Posterior cingulate gyrus (tissue), 11 donors: ENCODE data around the gene ANKRD55.
"Not testable (repeated sequence)": the region's sequence is repeated elsewhere in the genome, so short reads cannot be mapped to it uniquely, and the experiment has no call there.

Experiments used
- DNase-seq, 10 donors: peaks; one replicate each; pipeline versions ENCODE4 v3.0.0 to v3.0.0-alpha.2; 2020 to 2021; ENCODE audit warnings: mixed read lengths in 3 of 10
- intact Hi-C: fragments of 100-400 bp; cut with DNase I; formaldehyde crosslinking; loops from one replicate; pipeline ENCODE4 v1.15.1; 2023

Gene ANKRD55

DNA sequence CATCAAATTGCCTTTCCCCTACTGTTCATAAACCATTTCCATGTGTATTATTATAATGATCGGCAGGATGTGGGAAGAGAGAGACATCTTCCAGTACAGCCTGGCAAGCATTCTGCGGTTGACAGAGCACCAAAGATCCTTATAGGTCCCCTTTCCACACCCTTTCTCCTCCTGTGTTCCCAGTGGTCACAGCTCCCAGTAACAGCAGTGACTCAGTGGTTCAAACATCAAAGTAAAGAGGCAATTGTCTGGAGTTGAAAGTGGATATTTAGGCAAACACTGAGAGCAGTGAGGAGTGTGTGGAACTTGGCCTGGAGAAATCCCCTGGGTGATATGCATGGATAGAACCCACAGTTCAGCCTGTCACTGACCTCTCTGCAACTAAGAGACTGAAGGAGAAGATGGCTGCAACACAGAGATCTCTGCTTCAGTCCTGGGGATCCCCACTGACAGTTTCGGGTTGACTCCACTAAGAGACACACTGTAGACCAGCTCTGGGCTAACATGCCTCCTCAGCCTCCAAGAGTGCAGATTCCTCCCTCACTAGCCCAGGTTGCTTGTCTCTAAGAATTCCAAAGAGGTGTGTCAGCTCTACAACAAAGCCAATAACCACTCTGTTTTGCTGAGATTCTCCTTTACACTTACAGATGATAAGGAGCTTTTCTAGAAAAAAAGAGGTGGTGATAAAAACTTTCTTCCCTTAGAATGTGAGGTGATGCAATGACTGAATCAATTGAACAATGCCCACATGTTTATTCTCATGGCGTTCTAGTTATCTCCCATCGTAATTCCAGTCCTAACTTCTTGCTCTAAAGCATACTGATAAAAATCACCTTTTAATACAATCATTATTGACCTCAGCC, 143.9 kb downstream of the ANKRD55 start:
- DNase-seq, result no peak
- intact Hi-C loops, result no loop called here

DNA sequence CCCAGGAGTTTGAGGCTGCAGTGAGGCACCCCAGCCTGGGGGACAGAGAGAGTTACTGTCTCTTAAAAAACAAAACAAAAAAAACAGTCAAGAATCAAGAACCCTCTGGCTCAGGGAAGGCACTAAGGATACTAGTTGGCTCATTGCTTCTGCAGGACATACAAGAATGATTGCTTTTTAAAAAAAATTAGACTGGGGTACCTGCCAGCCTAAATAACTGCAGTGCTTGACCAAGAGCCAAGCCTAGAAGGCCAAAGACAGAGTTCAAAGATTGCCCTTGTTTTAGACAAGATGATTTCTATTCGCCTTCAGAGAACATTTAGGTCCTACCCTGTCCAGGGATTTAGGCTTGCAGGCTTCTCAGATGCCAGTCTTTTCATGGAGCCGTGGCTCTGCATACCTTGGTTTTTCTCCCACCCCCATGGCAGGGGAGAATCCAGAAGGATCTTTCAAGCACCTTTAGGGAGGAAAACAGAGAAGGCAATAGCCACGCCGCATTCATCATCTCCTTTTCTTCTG, 144.6 kb downstream of the ANKRD55 start:
- DNase-seq, result no peak
- intact Hi-C loops, result no loop called here

DNA sequence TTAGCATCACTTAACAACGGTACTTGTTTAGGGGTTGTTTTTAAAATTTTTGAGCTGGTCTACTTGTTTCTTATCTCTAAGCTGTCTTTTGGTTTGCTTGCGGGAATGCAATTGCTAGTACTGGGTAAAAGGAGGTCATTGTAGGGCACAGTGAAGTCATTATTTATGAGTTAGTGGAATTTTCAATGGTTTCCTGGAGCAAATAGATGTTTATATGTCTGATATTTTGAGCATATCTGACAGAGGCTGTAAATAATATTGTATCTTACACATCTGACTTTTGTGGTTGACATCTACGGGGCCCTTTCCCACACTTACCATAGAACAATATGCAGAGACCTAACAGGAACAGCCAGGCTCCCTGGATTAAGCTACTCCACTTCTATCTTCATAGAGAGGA, 147.9 kb downstream of the ANKRD55 start:
- intact Hi-C loops, result no loop called here
- no peak for DNase-seq

DNA sequence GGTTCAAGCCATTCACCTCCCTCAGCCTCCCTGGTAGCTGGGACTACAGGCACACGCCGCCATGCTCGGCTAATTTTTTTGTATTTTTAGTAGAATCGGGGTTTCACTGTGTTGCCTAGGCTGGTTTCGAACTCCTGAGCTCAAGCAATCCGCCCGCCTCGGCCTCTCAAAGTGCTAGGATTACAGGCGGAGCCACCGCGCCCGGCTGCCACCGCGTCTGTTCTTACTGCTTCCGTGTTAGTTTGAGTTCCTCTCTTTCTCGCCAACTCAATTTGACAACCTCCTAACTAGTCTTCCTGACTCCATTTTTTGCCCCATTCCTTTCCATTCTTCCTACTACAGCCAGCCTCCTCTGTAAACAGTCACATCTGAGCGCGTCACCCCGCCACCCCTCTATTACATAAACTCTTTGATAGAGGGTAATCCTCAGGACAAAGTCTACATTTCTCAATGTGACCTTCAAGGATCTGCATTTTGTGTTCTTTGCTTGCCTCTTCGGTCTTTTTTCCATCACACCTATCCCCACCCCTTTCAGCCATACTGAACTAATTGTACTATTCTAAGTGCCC, 149.8 kb downstream of the ANKRD55 start:
- no peak for DNase-seq
- intact Hi-C loops, result no loop called here

DNA sequence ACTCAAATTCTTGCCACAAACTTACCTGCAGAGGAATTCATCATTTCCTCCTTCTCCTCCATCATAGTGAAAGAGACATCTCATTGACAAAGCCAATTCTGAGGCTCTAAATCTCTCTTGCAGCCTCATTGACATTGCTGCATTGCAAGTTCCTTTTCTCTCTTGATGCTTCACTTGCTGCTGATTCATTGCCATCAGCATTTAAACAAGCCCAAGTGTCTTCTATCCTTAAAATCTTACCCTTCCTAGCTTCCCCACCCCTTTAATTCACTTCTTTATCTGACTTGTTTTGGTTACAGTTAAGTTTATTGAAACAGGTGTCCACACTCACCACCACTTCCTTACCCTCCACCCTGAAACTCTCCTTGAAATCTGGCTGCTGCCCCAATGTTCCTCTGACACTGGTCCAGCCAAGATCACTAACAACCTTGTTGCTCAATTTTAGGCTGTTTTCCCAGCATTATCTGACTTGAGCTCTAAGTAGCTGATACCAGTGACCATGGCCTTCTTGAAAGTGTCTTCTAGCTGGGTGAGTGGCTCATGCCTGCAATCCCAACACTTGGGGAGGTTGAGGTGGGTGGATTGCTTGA, 152.0 kb downstream of the ANKRD55 start:
- intact Hi-C loops, DNase-seq: not testable (repeated sequence)

- intact Hi-C loops, result no loop called here
- DNase-seq, result no peak
Measured at GRCh38 chr5:56080375-56081052, 152.6 kb downstream of the ANKRD55 start.

GRCh38 chr5:56079157-56079500, 154.0 kb downstream of the ANKRD55 start:
- DNase-seq, intact Hi-C loops: not testable (repeated sequence)

DNA sequence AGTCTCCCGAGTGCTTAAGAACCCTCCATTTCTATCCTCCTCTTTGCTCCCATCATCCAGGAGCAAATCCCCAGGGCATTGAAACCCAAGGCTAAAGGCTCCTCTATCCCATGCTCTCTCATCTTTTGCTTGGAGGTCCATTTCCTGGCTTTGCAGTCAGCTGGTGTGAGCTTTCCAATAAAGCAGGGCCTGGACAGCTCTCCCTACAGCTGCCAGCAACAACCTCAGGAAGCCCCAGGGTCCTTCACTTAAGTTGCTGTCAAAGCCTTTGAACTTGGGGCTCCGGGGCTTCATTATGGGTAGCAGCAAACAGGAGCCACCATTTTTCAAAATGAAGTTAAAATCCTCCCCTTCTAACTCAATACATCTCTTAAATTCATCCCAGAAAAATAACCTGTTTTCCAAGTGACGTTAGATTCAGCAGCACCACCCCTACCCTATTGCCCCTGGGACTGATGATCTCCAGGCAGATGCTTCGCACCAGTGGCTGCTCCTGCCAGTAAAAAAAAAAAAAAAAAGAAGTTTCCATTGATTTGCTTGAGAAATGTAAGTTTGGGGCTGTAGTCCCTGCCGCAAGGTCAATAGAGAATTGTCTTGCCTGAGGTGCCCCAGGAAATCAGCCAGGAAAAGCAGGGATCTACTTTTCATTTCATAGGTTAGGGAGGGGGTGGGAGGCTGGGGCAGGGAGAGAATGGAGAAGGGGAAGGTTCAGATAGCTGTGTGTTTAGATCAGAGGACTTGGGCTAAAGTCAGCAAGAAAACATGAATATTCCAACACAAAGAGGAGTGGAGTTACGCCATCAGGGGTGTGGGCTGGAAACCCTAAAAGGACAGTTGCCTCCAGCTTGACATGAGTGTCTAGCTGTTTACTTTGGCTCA, 154.6 kb downstream of the ANKRD55 start:
- no peak for DNase-seq
- intact Hi-C loops, result no loop called here

DNA sequence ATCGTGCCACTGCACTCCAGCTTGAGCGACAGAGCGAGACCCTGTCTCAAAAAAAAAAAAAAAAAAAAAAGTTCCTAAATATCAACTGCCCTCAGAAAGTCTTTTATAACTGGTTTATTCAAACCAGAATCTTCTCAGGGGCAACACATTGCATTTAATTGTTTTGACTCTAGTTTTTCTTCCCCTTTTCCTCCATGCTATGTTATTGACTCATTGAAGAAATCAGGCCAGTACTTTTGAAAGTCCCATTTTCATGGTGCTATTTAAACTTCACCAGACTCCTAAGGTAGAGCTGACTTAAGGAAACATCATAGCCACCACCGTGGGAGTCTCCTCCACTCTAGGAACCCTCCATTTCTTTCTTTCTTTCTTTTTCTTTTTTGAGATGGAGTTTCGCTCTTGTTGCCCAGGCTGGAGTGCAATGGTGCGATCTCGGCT, 155.3 kb downstream of the ANKRD55 start:
- DNase-seq, result no peak
- intact Hi-C loops, result no loop called here

GRCh38 chr5:56076486-56076885, 156.6 kb downstream of the ANKRD55 start:
- intact Hi-C loops, result no loop called here
- DNase-seq, result no peak

- intact Hi-C loops, result no loop called here
- no peak for DNase-seq
Measured at GRCh38 chr5:56075361-56075760, 157.8 kb downstream of the ANKRD55 start.

- no peak for DNase-seq
- intact Hi-C loops, result no loop called here
Measured at GRCh38 chr5:56072863-56073766, 160.0 kb downstream of the ANKRD55 start.

- DNase-seq, result no peak
- intact Hi-C loops, result no loop called here
Measured at GRCh38 chr5:56071470-56071869, 161.7 kb downstream of the ANKRD55 start.

DNA sequence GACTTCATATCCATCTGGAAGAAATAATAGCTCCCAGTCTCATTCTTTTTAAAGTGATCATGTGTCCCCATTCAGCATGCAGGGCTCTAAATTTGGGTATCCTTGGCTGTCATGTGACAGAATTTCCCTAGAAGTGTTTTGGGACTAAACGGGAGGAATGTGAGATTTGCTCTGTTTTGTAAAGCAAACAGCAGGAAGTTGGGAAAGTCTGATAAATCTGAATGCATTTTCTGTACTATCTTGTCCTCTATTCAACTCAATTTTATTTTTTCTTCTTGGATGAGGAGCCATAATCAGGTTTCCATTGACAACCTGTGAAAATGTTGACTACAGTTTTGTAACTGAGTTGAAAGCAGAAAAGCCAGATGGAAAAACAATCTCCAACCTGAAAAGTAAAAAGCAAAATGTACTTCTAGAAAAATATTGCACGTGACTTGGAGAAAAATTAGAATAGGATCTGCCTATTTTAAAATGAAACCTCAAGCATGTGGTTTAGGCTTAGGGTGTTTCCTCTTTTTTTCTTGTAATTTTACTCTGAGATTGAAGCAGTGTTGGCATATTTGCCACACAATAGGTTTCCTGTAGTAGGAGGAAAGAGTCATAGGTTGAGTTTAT, 162.2 kb downstream of the ANKRD55 start:
- no peak for DNase-seq
- intact Hi-C loops, result no loop called here

- intact Hi-C loops, result no loop called here
- no peak for DNase-seq
Measured at GRCh38 chr5:56069652-56070226, 163.4 kb downstream of the ANKRD55 start.

DNA sequence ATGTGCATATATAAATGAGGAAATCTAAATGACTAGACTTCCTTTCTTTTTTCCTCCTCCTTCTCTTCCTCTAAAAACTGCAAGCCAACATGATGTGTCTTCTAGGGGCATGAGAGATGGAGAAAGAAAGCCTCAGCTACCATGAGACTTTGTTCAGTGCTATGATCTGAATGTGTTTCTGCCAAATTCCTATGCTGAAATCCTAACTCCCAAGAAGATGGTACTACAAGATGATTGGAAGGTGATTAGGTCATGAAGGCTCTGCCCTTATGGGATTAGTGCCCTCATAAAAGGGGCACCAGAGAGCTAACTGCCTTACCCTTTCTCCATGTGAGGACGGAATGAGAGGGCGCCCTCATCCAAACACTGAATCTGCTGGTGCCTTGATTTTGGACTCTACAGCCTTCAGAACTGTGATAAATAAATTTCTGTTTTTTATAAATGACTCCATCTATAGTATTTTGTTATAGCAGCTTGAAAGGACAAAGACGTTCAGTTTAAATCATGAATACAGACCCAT, 166.1 kb downstream of the ANKRD55 start:
- intact Hi-C loops, result no loop called here
- DNase-seq, result no peak

- intact Hi-C loops, result no loop called here
- no peak for DNase-seq
Measured at GRCh38 chr5:56064984-56065383, 168.1 kb downstream of the ANKRD55 start.
